Measurements from ENCODE around the gene TALDO1.

The TALDO1 gene

GRCh38 chr11:802693-803466, 55.6 kb downstream of the TALDO1 start:
- TF ChIP-seq CTCF (IDR thresholded peaks at IDR 0.05; ENCODE audit: low read length) (no peak), EZH2phosphoT487 (IDR thresholded peaks at IDR 0.05; ENCODE audit: low read length) (no peak), EZH2 (optimal IDR thresholded peaks at IDR 0.05; ENCODE audit: low read depth, low read length) (no peak)
- Histone ChIP-seq H3K27ac (ENCODE audit: low read length) (no peak overlapping the region), H3K9ac (ENCODE audit: low read length) (no peak overlapping the region), H3K4me3 (ENCODE audit: low read length) (no peak overlapping the region), H3K9me2 (replicated peaks; ENCODE audit: insufficient read depth, low read length) (no peaks in the 10 kb centered on the region), H2AFZ (ENCODE audit: low read length) (no peak overlapping the region), H3K79me2 (ENCODE audit: low read length) (peaks cover 33% of the 10 kb centered on the region), H3K27me3 (replicated peaks; ENCODE audit: insufficient read depth, low read length) (no peaks in the 10 kb centered on the region), H3K36me3 (replicated peaks; ENCODE audit: insufficient read depth, low read length) (no peaks in the 10 kb centered on the region), H3K4me1 (ENCODE audit: low read length) (0 out of 2 replicates have a peak, but pooled peaks cover 5% of the 10 kb centered on the region), H4K20me1 (ENCODE audit: insufficient read depth, low read length) (no peaks in the 10 kb centered on the region), H3F3A (ENCODE audit: insufficient read depth, low read length) (peaks cover 14% of the 10 kb centered on the region), H3K9me3 (replicated peaks; ENCODE audit: insufficient read depth, low read length) (no peaks in the 10 kb centered on the region), H3K4me2 (ENCODE audit: low read depth, low read length) (peak overlapping the region; percentile 2; the same call in 1 of the 2 replicates)
- DNase-seq: no peak

GRCh38 chr11:803467-803742, 56.1 kb downstream of the TALDO1 start:
- Histone ChIP-seq H3K27ac (ENCODE audit: low read length) (no peak overlapping the region), H3K79me2 (ENCODE audit: low read length) (peaks cover 36% of the 10 kb centered on the region), H4K20me1 (ENCODE audit: insufficient read depth, low read length) (no peaks in the 10 kb centered on the region), H3K4me3 (ENCODE audit: low read length) (peak overlapping the region; percentile 95; the same call in 1 of the 2 replicates), H3K4me1 (ENCODE audit: low read length) (peaks cover 6% of the 10 kb centered on the region; the same call in 1 of the 2 replicates), H3K9me3 (replicated peaks; ENCODE audit: insufficient read depth, low read length) (no peaks in the 10 kb centered on the region), H3K9ac (ENCODE audit: low read length) (no peak overlapping the region), H2AFZ (ENCODE audit: low read length) (no peak overlapping the region), H3K27me3 (replicated peaks; ENCODE audit: insufficient read depth, low read length) (no peaks in the 10 kb centered on the region), H3K9me2 (replicated peaks; ENCODE audit: insufficient read depth, low read length) (no peaks in the 10 kb centered on the region), H3K4me2 (ENCODE audit: low read depth, low read length) (peak overlapping the region; percentile 98; the same call in 1 of the 2 replicates), H3F3A (ENCODE audit: insufficient read depth, low read length) (peaks cover 13% of the 10 kb centered on the region), H3K36me3 (replicated peaks; ENCODE audit: insufficient read depth, low read length) (no peaks in the 10 kb centered on the region)
- TF ChIP-seq CTCF (IDR thresholded peaks at IDR 0.05; ENCODE audit: low read length) (no peak), EZH2 (optimal IDR thresholded peaks at IDR 0.05; ENCODE audit: low read depth, low read length) (no peak), EZH2phosphoT487 (IDR thresholded peaks at IDR 0.05; ENCODE audit: low read length) (no peak)
- no peak for DNase-seq

- Histone ChIP-seq H2AFZ (ENCODE audit: low read length) (peak overlapping the region; percentile 74), H3K79me2 (ENCODE audit: low read length) (peaks cover 42% of the 10 kb centered on the region), H3K27ac (ENCODE audit: low read length) (no peak overlapping the region; the same call in 1 of the 2 replicates), H3F3A (ENCODE audit: insufficient read depth, low read length) (peaks cover 13% of the 10 kb centered on the region), H3K4me3 (ENCODE audit: low read length) (peak overlapping the region; percentile 95), H3K36me3 (replicated peaks; ENCODE audit: insufficient read depth, low read length) (no peaks in the 10 kb centered on the region), H3K9ac (ENCODE audit: low read length) (peak overlapping the region; percentile 85), H3K4me1 (ENCODE audit: low read length) (peaks cover 8% of the 10 kb centered on the region; the same call in 1 of the 2 replicates), H3K4me2 (ENCODE audit: low read depth, low read length) (peak overlapping the region; percentile 98), H4K20me1 (ENCODE audit: insufficient read depth, low read length) (no peaks in the 10 kb centered on the region), H3K9me3 (replicated peaks; ENCODE audit: insufficient read depth, low read length) (no peaks in the 10 kb centered on the region), H3K9me2 (replicated peaks; ENCODE audit: insufficient read depth, low read length) (no peaks in the 10 kb centered on the region), H3K27me3 (replicated peaks; ENCODE audit: insufficient read depth, low read length) (no peaks in the 10 kb centered on the region)
- TF ChIP-seq EZH2phosphoT487 (IDR thresholded peaks at IDR 0.05; ENCODE audit: low read length): no peak
- TF ChIP-seq EZH2 (optimal IDR thresholded peaks at IDR 0.05; ENCODE audit: low read depth, low read length): no peak
- TF ChIP-seq CTCF (IDR thresholded peaks at IDR 0.05; ENCODE audit: low read length): no peak
- no peak for DNase-seq
Observed at GRCh38 chr11:803770-804598, 56.7 kb downstream of the TALDO1 start.

All from MM.1S (cell line).